GM18519 (cell line): Measurements from ENCODE around the gene ADCY9.

ENCODE experiments used
- ATAC-seq: cut with Tn5 transposase; IDR thresholded peaks from one replicate; pipeline ENCODE4 v1.9.1; 2021; ENCODE audit warnings: mild to moderate bottlenecking, moderate library complexity; ENCODE audit not compliant: unreplicated experiment, low FRiP score

The ADCY9 gene

GRCh38 chr16:4097826-4098240 lies 18.4 kb downstream of the ADCY9 start:
- no peak for ATAC-seq

GRCh38 chr16:4096509-4096908 lies 19.7 kb downstream of the ADCY9 start:
- no peak for ATAC-seq

GRCh38 chr16:4094127-4094773 lies 22.0 kb downstream of the ADCY9 start:
- no peak for ATAC-seq

- ATAC-seq, result no peak
Measured at GRCh38 chr16:4093495-4094126, 22.6 kb downstream of the ADCY9 start.

GRCh38 chr16:4092547-4093265 lies 23.5 kb downstream of the ADCY9 start:
- ATAC-seq, result no peak

- ATAC-seq, result no peak
Measured at GRCh38 chr16:4091240-4092012, 24.8 kb downstream of the ADCY9 start.

- no peak for ATAC-seq
Measured at GRCh38 chr16:4090351-4090851, 25.8 kb downstream of the ADCY9 start.

GRCh38 chr16:4089811-4090301 lies 26.4 kb downstream of the ADCY9 start:
- ATAC-seq, result no peak

- no peak for ATAC-seq
Measured at GRCh38 chr16:4089251-4089810, 26.9 kb downstream of the ADCY9 start.

GRCh38 chr16:4087990-4088577 lies 28.2 kb downstream of the ADCY9 start:
- ATAC-seq, result no peak

GRCh38 chr16:4087099-4087885 lies 28.9 kb downstream of the ADCY9 start:
- ATAC-seq, result no peak

- no peak for ATAC-seq
Measured at GRCh38 chr16:4086153-4086552, 30.1 kb downstream of the ADCY9 start.

- no peak for ATAC-seq
Measured at GRCh38 chr16:4085405-4085970, 30.8 kb downstream of the ADCY9 start.

GRCh38 chr16:4083347-4083870 lies 32.8 kb downstream of the ADCY9 start:
- ATAC-seq, result no peak

- no peak for ATAC-seq
Measured at GRCh38 chr16:4082474-4083044, 33.7 kb downstream of the ADCY9 start.

- no peak for ATAC-seq
Measured at GRCh38 chr16:4081521-4082021, 34.7 kb downstream of the ADCY9 start.

- ATAC-seq, result no peak
Measured at GRCh38 chr16:4081047-4081446, 35.2 kb downstream of the ADCY9 start.

GRCh38 chr16:4077174-4077649 lies 39.0 kb downstream of the ADCY9 start:
- ATAC-seq, result no peak
